ENCODE data around the gene RNF31. TPM values are rescaled to one million over a fixed set of nuclear protein-coding genes. Genes with fewer than 3 reads are reported as not detected.

Gene RNF31
- total and polyA plus RNA-seq, 2 of the 13 experiments (the other 11 are each of a cell fraction or from before 2014, with no cell fraction given): 48.2 to 86.8 TPM

DNA sequence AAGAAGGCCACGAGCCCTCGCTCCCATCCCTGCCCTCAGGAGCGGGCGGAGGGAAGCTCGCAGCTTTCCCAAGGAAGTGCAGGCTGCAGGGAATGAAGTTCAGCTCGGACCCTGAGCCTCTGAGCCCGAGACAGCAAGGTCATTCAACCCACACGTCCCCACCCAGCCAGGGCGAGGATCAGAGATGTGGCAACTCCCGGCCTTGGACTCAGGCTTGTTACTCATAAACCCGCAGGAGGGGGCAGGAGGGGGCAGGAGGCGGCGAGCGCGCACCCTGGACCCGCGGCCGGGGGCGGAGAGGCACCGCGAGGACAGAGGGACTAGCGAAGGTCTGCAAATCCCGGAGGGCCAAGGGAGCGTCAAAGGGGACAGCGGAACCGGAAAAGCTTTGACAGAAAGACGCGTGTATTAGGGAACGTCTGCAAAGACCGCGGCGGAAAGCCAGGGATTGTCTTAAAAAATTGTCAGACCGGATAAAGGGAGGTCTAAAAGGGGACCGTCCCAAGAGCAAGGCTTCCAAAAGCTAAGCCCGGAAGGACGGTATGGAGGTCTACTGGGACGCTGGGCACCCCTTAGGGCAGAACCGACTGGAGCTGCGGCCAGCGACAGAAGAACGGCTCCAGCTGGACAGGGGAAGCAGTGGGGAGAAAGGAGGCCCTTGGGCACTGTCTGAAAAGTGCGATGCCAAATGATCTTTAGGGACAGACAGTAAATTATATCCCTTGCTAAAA is 33.3 kb upstream of the RNF31 start (continued):
- TF ChIP-seq, protein P1, sequence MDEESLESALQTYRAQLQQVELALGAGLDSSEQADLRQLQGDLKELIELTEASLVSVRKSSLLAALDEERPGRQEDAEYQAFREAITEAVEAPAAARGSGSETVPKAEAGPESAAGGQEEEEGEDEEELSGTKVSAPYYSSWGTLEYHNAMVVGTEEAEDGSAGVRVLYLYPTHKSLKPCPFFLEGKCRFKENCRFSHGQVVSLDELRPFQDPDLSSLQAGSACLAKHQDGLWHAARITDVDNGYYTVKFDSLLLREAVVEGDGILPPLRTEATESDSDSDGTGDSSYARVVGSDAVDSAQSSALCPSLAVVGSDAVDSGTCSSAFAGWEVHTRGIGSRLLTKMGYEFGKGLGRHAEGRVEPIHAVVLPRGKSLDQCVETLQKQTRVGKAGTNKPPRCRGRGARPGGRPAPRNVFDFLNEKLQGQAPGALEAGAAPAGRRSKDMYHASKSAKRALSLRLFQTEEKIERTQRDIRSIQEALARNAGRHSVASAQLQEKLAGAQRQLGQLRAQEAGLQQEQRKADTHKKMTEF (CRISPR knock-in tag; IDR thresholded peaks at IDR 0.05): peak; percentile 99
- peak; percentile 92 for TF ChIP-seq ZSCAN9 (CRISPR knock-in tag; IDR thresholded peaks at IDR 0.05; ENCODE audit: borderline replicate concordance)
- TF ChIP-seq ZNF703 (CRISPR knock-in tag; IDR thresholded peaks at IDR 0.05; ENCODE audit: borderline replicate concordance): no peak
- TF ChIP-seq RFX3 (CRISPR knock-in tag; IDR thresholded peaks at IDR 0.05): peak; percentile 11; the same call in 1 of the 2 replicates
- 0 out of 2 replicates have a peak, but pooled peaks have one; percentile 3 for TF ChIP-seq RARG (CRISPR knock-in tag; IDR thresholded peaks at IDR 0.05; ENCODE audit: low read depth)
- TF ChIP-seq RXRB (CRISPR knock-in tag; IDR thresholded peaks at IDR 0.05; ENCODE audit: borderline replicate concordance): peak; percentile 100
- TF ChIP-seq TCF7 (IDR thresholded peaks at IDR 0.05; ENCODE audit: low read depth): peak; percentile 57; the same call in 1 of the 2 replicates
- TF ChIP-seq ZIK1 (CRISPR knock-in tag; IDR thresholded peaks at IDR 0.05; ENCODE audit: borderline replicate concordance, low read depth): peak; percentile 98
- TF ChIP-seq MAFK (conservative IDR thresholded peaks at IDR 0.05 in 1 of 2, IDR thresholded peaks at IDR 0.05 in 1 of 2; ENCODE audit: low read length in 2 of 2): peak in 1 of 2 experiments; percentile 1; a peak in 1 of 4 replicates
- peak; percentile 98 for TF ChIP-seq ZFP90 (CRISPR knock-in tag; IDR thresholded peaks at IDR 0.05; ENCODE audit: borderline replicate concordance)
- TF ChIP-seq, protein P2, sequence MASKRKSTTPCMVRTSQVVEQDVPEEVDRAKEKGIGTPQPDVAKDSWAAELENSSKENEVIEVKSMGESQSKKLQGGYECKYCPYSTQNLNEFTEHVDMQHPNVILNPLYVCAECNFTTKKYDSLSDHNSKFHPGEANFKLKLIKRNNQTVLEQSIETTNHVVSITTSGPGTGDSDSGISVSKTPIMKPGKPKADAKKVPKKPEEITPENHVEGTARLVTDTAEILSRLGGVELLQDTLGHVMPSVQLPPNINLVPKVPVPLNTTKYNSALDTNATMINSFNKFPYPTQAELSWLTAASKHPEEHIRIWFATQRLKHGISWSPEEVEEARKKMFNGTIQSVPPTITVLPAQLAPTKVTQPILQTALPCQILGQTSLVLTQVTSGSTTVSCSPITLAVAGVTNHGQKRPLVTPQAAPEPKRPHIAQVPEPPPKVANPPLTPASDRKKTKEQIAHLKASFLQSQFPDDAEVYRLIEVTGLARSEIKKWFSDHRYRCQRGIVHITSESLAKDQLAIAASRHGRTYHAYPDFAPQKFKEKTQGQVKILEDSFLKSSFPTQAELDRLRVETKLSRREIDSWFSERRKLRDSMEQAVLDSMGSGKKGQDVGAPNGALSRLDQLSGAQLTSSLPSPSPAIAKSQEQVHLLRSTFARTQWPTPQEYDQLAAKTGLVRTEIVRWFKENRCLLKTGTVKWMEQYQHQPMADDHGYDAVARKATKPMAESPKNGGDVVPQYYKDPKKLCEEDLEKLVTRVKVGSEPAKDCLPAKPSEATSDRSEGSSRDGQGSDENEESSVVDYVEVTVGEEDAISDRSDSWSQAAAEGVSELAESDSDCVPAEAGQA (IDR thresholded peaks at IDR 0.05; ENCODE audit: low read depth): peak; percentile 88
- TF ChIP-seq, protein P2 (CRISPR knock-in tag; IDR thresholded peaks at IDR 0.05; ENCODE audit: borderline replicate concordance): no peak; the same call in 1 of the 2 replicates
- TF ChIP-seq, protein P3, sequence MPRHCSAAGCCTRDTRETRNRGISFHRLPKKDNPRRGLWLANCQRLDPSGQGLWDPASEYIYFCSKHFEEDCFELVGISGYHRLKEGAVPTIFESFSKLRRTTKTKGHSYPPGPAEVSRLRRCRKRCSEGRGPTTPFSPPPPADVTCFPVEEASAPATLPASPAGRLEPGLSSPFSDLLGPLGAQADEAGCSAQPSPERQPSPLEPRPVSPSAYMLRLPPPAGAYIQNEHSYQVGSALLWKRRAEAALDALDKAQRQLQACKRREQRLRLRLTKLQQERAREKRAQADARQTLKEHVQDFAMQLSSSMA (CRISPR knock-in tag; IDR thresholded peaks at IDR 0.05): peak; percentile 97
- TF ChIP-seq, protein P4, sequence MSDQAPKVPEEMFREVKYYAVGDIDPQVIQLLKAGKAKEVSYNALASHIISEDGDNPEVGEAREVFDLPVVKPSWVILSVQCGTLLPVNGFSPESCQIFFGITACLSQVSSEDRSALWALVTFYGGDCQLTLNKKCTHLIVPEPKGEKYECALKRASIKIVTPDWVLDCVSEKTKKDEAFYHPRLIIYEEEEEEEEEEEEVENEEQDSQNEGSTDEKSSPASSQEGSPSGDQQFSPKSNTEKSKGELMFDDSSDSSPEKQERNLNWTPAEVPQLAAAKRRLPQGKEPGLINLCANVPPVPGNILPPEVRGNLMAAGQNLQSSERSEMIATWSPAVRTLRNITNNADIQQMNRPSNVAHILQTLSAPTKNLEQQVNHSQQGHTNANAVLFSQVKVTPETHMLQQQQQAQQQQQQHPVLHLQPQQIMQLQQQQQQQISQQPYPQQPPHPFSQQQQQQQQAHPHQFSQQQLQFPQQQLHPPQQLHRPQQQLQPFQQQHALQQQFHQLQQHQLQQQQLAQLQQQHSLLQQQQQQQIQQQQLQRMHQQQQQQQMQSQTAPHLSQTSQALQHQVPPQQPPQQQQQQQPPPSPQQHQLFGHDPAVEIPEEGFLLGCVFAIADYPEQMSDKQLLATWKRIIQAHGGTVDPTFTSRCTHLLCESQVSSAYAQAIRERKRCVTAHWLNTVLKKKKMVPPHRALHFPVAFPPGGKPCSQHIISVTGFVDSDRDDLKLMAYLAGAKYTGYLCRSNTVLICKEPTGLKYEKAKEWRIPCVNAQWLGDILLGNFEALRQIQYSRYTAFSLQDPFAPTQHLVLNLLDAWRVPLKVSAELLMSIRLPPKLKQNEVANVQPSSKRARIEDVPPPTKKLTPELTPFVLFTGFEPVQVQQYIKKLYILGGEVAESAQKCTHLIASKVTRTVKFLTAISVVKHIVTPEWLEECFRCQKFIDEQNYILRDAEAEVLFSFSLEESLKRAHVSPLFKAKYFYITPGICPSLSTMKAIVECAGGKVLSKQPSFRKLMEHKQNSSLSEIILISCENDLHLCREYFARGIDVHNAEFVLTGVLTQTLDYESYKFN (CRISPR knock-in tag; conservative IDR thresholded peaks at IDR 0.05): peak; percentile 100
- peak; percentile 85 for TF ChIP-seq ELF1 (CRISPR knock-in tag; IDR thresholded peaks at IDR 0.05)
- TF ChIP-seq MTF2 (CRISPR knock-in tag; IDR thresholded peaks at IDR 0.05; ENCODE audit: borderline replicate concordance): no peak; the same call in 1 of the 2 replicates
- no peak for TF ChIP-seq ZNF672 (CRISPR knock-in tag; IDR thresholded peaks at IDR 0.05)
- TF ChIP-seq RELA (CRISPR knock-in tag; IDR thresholded peaks at IDR 0.05): peak; percentile 94

Measured in HepG2 (cell line).